VCaP (cell line): ENCODE data around the gene TRIM32.

Experiments
- H3K27ac ChIP-seq: fragments of 450-650 bp; 2 replicates; pipeline ENCODE4 v1.5.1; 2017
- TF ChIP-seq, protein P1 (sequence below): fragments of 450-650 bp; conservative IDR thresholded peaks from 2 replicates; pipeline ENCODE4 v1.5.1; 2017; ENCODE audit warnings: mild to moderate bottlenecking, moderate library complexity

TRIM32 gene

DNA sequence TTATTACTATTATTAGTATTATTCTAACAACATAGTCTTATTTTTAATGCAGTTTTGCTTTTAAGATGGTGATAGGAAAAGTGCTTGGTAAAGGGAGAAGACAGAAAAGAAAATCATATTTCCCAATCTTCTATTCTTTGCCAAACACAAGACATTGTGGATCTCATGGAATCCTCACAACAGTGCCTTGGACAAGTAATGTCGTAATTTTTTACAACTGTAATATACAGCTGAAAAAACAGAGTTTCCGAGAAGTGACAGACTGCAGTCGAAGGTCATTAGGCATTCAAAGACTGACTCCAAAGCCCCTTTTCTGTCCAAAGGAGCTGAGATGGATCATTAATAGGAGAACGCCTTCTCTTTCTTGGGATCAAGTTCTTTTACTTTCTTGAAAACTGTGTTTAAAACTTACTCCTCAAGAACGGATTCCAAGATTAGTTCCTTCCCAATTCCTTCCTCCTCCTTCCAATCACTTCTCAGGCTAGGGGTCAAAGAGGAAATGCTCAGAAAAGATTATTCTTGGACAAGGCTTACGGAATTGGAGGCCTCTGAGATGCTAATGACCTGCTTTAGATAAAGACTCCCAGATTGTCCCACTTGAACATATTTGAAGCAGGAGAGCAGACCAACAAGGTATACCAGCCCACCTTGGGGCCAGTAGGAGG is 24.3 kb upstream of the TRIM32 start:
- TF ChIP-seq, protein P1, sequence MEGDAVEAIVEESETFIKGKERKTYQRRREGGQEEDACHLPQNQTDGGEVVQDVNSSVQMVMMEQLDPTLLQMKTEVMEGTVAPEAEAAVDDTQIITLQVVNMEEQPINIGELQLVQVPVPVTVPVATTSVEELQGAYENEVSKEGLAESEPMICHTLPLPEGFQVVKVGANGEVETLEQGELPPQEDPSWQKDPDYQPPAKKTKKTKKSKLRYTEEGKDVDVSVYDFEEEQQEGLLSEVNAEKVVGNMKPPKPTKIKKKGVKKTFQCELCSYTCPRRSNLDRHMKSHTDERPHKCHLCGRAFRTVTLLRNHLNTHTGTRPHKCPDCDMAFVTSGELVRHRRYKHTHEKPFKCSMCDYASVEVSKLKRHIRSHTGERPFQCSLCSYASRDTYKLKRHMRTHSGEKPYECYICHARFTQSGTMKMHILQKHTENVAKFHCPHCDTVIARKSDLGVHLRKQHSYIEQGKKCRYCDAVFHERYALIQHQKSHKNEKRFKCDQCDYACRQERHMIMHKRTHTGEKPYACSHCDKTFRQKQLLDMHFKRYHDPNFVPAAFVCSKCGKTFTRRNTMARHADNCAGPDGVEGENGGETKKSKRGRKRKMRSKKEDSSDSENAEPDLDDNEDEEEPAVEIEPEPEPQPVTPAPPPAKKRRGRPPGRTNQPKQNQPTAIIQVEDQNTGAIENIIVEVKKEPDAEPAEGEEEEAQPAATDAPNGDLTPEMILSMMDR, result no peak
- H3K27ac ChIP-seq, result no peak overlapping the region

DNA sequence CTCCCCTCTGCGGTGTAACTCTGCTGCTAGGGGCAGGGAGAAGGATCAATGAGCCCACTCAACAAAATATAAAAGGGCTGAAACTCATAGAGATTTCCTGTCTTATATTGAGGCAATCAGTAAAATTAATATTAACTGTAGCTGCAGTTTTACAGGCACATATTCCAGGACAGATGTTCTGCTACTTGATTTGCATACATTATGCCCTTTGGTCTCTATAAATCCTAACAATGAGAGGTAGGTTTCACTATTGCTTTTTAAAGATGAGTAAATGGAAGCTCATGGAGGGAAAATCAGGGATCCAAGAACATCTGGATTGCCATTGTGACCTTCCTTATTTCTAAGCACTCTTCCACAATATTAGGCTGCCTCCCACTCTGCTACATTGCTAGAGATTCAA is 23.5 kb upstream of the TRIM32 start:
- TF ChIP-seq, protein P1, result no peak
- no peak overlapping the region for H3K27ac ChIP-seq

DNA sequence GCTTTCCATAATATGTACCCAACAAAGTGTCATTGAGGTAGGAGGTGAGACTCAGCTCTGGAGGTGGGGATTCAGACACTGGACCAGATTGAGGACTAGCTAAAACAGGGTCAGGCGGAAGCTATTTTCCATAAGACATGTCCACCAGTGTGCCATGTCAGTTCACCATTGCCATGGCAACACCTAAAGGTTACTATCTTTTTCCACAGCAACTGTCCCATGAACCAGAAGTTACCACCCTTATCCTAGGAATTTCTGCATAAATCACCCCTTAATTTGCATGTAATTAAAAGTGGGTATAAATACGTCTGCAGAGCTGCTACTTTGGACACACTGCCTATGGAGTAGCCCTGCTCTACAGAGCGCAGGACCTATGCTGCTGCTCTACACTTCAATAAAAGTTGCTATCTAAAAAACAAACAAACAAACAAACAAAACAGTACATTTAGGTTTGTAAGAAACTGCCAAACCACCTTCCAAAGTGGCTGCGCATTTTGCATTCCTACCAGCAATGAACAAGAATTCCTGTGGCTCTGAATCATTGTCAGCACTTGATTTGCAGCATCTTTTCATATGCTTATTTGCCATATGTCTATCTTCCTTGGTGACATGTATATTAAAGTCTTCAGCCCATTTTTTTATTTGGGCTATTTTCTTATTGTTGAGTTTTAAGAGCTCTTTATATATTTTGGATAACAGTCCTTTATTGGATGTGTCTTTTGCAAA is 18.0 kb upstream of the TRIM32 start:
- H3K27ac ChIP-seq, result no peak overlapping the region
- TF ChIP-seq, protein P1, result no peak

DNA sequence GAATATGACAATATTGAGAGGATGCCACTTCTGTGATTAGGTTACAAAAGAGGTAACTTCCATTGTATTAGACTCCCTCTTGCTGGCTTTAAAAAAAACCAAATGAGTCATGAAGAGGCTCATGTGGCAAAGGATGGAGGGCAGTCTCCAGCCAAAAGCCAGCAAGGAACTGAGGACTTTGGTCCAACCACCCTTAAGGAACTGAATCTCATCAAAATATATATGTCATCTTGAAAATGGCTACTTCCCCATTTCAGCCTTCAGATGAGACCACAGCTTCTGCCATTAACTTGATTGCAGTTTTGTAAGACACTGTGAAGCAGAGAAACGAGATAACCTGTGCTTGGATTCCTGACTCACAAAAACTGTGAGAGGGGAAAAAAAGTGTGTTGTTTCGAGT is 15.5 kb upstream of the TRIM32 start:
- TF ChIP-seq, protein P1, result no peak
- no peak overlapping the region for H3K27ac ChIP-seq

DNA sequence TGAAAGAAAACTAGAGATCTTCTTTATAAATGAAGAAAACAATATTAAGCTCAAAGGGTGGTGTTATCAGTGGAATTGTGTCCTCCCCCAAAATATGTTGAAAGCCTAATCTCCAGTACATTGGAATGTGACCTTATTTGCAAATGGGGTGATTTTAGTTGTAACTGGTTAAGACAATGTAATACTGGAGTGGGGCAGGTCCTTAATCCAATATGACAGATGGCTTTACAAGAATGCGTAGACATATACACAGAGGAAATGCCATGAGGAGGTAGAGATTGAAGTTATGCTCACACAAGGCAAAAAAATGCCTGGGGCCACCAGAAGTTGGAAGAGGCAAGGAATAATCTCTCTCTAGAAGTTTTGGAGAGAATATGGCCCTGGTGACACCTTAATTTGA is 13.7 kb upstream of the TRIM32 start:
- no peak overlapping the region for H3K27ac ChIP-seq
- TF ChIP-seq, protein P1, result no peak

DNA sequence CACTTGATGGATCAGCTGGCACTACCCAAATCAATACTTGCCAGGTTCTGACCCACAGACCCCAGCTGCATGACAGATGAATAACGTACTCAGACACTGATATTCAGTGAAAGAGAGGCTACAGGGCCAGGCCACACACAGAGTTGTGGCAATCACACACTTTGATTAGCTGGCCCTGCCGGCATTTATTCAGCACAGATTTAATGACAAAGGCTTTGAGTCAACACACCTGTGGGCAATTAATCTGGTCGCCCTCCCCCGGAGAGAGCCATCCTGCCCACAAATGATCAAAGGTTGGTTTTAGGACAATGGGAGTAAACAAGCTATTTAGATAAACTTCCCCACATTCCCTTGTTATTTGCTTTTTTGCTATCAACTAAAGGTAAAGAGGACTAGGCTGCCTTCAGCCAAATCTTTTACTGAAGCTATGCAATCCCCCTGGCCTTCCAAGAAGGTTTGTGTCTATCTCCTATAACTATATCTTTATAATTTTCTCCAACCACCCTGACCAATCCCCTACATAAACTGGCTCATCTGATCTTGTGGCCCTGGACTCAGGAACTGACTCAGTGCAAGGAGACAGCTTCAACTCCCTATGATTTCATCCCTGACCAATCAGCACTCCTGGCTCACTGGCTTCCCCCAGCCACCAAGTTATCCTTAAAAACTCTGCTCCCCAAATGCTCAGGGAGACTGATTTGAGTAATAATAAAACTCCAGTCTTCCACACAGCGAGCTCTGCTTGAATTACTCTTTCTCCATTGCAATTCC is 12.7 kb upstream of the TRIM32 start:
- TF ChIP-seq, protein P1, result no peak
- no peak overlapping the region for H3K27ac ChIP-seq

DNA sequence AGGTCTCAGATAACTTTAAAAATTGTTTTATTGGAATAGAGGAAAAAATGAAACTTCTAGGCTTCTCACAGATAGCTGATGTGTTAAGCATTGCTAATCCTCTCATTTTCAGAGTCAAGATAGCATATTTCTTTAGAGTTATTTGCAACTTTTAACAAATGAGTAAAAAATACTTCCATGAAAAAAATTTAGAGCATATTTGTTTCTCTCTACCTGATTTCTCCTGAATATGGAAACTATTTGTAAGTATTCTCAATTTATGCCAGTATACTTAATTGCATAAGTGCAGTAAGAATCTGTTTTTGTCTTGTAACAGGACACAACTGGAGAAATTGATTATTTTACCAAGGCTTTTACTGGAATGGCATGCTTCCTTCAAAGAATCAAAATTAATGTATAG is 3.6 kb upstream of the TRIM32 start:
- TF ChIP-seq, protein P1, result no peak
- H3K27ac ChIP-seq, result no peak overlapping the region
